Upper lobe of left lung (tissue), 4 donors: ENCODE results near the gene CLN6.
"Not testable (repeated sequence)": the region's sequence is repeated elsewhere in the genome, so short reads cannot be mapped to it uniquely, and the experiment has no call there.

ENCODE experiments used
- EP300 ChIP-seq, 4 donors: sonication (generic); formaldehyde crosslinking; IDR thresholded peaks; one replicate each; pipeline ENCODE4 v1.5.1; 2017; ENCODE audit warnings: antibody characterized with exemption in 4 of 4, control low read depth in 2 of 4
- POLR2A ChIP-seq, 4 donors: fragments of 450-650 bp; IDR thresholded peaks; one replicate each; pipeline ENCODE4 v1.5.1; 2016 to 2017; ENCODE audit warnings: antibody characterized with exemption in 4 of 4, mild to moderate bottlenecking in 2 of 4
- POLR2AphosphoS5 ChIP-seq, 2 donors: sonication (generic); formaldehyde crosslinking; IDR thresholded peaks; one replicate each; pipeline ENCODE4 v1.5.1; 2017; ENCODE audit warnings: antibody characterized with exemption in 2 of 2
- TF ChIP-seq, protein P1 (sequence below), 6 experiments: fragments of 450-650 bp in 4 of 6; fragments of 200-600 bp in 2 of 6; sonication (generic) in 2 of 6; IDR thresholded peaks; one replicate each; pipeline ENCODE4 v1.5.1; 2016 to 2019; ENCODE audit warnings: antibody characterized with exemption in 6 of 6

DNA sequence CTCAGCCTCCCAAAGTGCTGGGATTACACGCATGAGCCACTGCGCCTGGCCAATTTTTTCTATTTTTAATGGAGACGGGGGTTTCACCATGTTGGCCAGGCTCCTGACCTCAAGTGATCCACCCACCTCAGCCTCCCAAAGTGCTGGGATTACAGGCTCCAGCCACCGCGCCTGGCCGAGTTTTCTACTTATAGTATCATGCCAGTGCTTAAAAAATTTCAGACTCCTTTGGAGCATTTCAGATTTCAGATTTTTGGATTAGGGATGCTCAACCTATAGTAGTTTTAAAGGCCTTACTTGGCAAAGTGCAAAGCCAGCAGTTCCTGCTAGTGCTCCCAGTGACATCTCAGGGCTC is 16.1 kb downstream of the CLN6 start:
- TF ChIP-seq, protein P1, sequence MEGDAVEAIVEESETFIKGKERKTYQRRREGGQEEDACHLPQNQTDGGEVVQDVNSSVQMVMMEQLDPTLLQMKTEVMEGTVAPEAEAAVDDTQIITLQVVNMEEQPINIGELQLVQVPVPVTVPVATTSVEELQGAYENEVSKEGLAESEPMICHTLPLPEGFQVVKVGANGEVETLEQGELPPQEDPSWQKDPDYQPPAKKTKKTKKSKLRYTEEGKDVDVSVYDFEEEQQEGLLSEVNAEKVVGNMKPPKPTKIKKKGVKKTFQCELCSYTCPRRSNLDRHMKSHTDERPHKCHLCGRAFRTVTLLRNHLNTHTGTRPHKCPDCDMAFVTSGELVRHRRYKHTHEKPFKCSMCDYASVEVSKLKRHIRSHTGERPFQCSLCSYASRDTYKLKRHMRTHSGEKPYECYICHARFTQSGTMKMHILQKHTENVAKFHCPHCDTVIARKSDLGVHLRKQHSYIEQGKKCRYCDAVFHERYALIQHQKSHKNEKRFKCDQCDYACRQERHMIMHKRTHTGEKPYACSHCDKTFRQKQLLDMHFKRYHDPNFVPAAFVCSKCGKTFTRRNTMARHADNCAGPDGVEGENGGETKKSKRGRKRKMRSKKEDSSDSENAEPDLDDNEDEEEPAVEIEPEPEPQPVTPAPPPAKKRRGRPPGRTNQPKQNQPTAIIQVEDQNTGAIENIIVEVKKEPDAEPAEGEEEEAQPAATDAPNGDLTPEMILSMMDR (IDR thresholded peaks at IDR 0.05) = not testable (repeated sequence)
- TF ChIP-seq EP300, POLR2A, POLR2AphosphoS5 (IDR thresholded peaks at IDR 0.05): not testable (repeated sequence)
